B cell (primary cell): ENCODE measurements around the gene HLA-DRB1. TPM values are rescaled to one million over a fixed set of nuclear protein-coding genes. Genes with fewer than 3 reads are reported as not detected.

Experiments
- ATAC-seq: fragments of 200-7000 bp; cut with Tn5 transposase; one replicate; pipeline ENCODE4 v1.10.0; 2021; ENCODE audit warnings: low read depth, mild to moderate bottlenecking, moderate number of reproducible peaks, moderate library complexity
- CTCF ChIA-PET: fragments of 350-600 bp; sonication (Branson Sonifier 250); formaldehyde crosslinking; loops from one replicate; lab custom pipeline; 2021; ENCODE audit warnings: antibody characterized with exemption, inconsistent platforms; lab: Charles Lee
- POLR2A ChIA-PET: fragments of 350-600 bp; sonication (Branson Sonifier 250); formaldehyde crosslinking; loops from one replicate; lab custom pipeline; 2021; ENCODE audit warnings: antibody characterized with exemption; lab: Charles Lee
- DNase-seq: peaks from one replicate; pipeline ENCODE4 v3.0.0; 2013
- H2AFZ ChIP-seq: 2 replicates; pipeline ENCODE4 v1.6.1; 2012; ENCODE audit warnings: mild to moderate bottlenecking, low read depth, low read length; ENCODE audit not compliant: insufficient read depth, poor library complexity, severe bottlenecking
- H3K27ac ChIP-seq, 2 donors: 1 replicate in 1 of 2; 2 replicates in 1 of 2; pipeline ENCODE4 v1.5.1; 2012 to 2013; ENCODE audit warnings: low read length in 2 of 2, mild to moderate bottlenecking in 2 of 2, moderate library complexity in 1 of 2
- H3K27me3 ChIP-seq, 4 experiments: fragments of 200-600 bp in 1 of 4; sonication (generic) in 1 of 4; replicated peaks in 1 of 4; 1 replicate in 2 of 4; 2 replicates in 2 of 4; pipeline versions ENCODE4 v1.6.1 to v1.7.0; 2013 to 2016; ENCODE audit warnings: low read length in 3 of 4, mild to moderate bottlenecking in 2 of 4, mixed read lengths in 1 of 4, moderate library complexity in 1 of 4; ENCODE audit not compliant: insufficient read depth in 4 of 4, control insufficient read depth in 3 of 4; ENCODE audit errors: control extremely low read depth in 1 of 4
- H3K36me3 ChIP-seq, 2 experiments: replicated peaks in 1 of 2; 1 replicate in 1 of 2; 2 replicates in 1 of 2; pipeline versions ENCODE4 v1.6.1 to v1.7.1; 2013; ENCODE audit warnings: low read length in 1 of 2; ENCODE audit not compliant: insufficient read depth in 2 of 2, control insufficient read depth in 1 of 2; ENCODE audit errors: control extremely low read depth in 1 of 2, extremely low read depth in 1 of 2
- H3K4me1 ChIP-seq, 2 donors: fragments of 200-600 bp in 1 of 2; sonication (generic) in 1 of 2; 1 replicate in 1 of 2; 2 replicates in 1 of 2; pipeline versions ENCODE4 v1.5.1 to v1.6.1; 2013 to 2017; ENCODE audit warnings: low read length in 2 of 2; ENCODE audit not compliant: control insufficient read depth in 2 of 2, insufficient read depth in 2 of 2
- H3K4me2 ChIP-seq: replicated peaks from 2 replicates; pipeline ENCODE3; 2012; ENCODE audit warnings: mild to moderate bottlenecking, low read depth, low read length; ENCODE audit not compliant: poor library complexity, severe bottlenecking
- H3K4me3 ChIP-seq, 5 experiments: fragments of 200-600 bp in 1 of 5; sonication (generic) in 1 of 5; 1 replicate in 3 of 5; 2 replicates in 2 of 5; pipeline versions ENCODE4 v1.5.1 to v1.7.0; 2011 to 2016; ENCODE audit warnings: low read length in 4 of 5, mild to moderate bottlenecking in 4 of 5, low read depth in 2 of 5, control low read depth in 1 of 5, moderate library complexity in 1 of 5; ENCODE audit not compliant: insufficient read depth in 1 of 5; ENCODE audit errors: control extremely low read depth in 1 of 5, extremely low read depth in 1 of 5
- H3K79me2 ChIP-seq: fragments of 200-600 bp; sonication (generic); one replicate; pipeline ENCODE4 v1.6.0; 2016; ENCODE audit warnings: low read length; ENCODE audit not compliant: control insufficient read depth, insufficient read depth
- H3K9ac ChIP-seq: fragments of 200-600 bp; sonication (generic); 2 replicates; pipeline ENCODE4 v1.6.1; 2017; ENCODE audit warnings: mild to moderate bottlenecking, low read length, moderate library complexity
- H3K9me3 ChIP-seq, 3 donors: one replicate each; pipeline versions ENCODE4 v1.6.1 to v1.7.1; 2013; ENCODE audit warnings: low read length in 2 of 3; ENCODE audit not compliant: control insufficient read depth in 2 of 3, insufficient read depth in 1 of 3; ENCODE audit errors: control extremely low read depth in 1 of 3
- H4K20me1 ChIP-seq: 2 replicates; pipeline ENCODE4 v1.6.0; 2012; ENCODE audit warnings: mild to moderate bottlenecking, low read length; ENCODE audit not compliant: insufficient read depth, control insufficient read depth, poor library complexity, severe bottlenecking
- H3K27ac Mint-ChIP-seq: one replicate; pipeline ENCODE4 v1.8.0; 2021; ENCODE audit warnings: mixed read lengths
- H3K27me3 Mint-ChIP-seq: one replicate; pipeline ENCODE4 v1.8.0; 2021; ENCODE audit warnings: mixed read lengths
- H3K4me1 Mint-ChIP-seq: one replicate; pipeline ENCODE4 v1.8.0; 2021; ENCODE audit warnings: mixed read lengths
- H3K4me3 Mint-ChIP-seq: one replicate; pipeline ENCODE4 v1.8.0; 2021; ENCODE audit warnings: mixed read lengths
- H3K9me3 Mint-ChIP-seq: one replicate; pipeline ENCODE4 v1.8.0; 2022; ENCODE audit warnings: mixed read lengths; ENCODE audit not compliant: insufficient read depth
- CTCF ChIP-seq: fragments of 200-600 bp; IDR thresholded peaks from one replicate; pipeline ENCODE4 v1.8.0; 2022; ENCODE audit warnings: antibody characterized with exemption, mild to moderate bottlenecking
- EZH2 ChIP-seq: IDR thresholded peaks from 2 replicates; pipeline ENCODE4 v1.6.1; 2012; ENCODE audit warnings: borderline replicate concordance, low read depth, mild to moderate bottlenecking, moderate library complexity, low read length; ENCODE audit not compliant: insufficient read depth, poor library complexity, severe bottlenecking
- WGBS: methylation state at CpG from one replicate; pipeline ENCODE4 v1.1.5; 2013; ENCODE audit warnings: missing lambda C conversion rate; ENCODE audit not compliant: insufficient coverage; 5-methylcytosine and 5-hydroxymethylcytosine counted together
- intact Hi-C: fragments of 100-400 bp; cut with micrococcal nuclease; formaldehyde crosslinking; loops from one replicate; pipeline ENCODE4 v1.10.0; 2022
- polyA plus RNA-seq: library from polyadenylated mRNA; depleted of rRNA; stranded (reverse); fragments of >200 nt; gene quantifications from 2 replicates; pipeline ENCODE4 v1.2.3, GENCODE V29; 2012
- total RNA-seq, 2 donors: library from RNA; stranded (reverse); fragments of 120-200 nt in 1 of 2; gene quantifications; 1 replicate in 1 of 2; 2 replicates in 1 of 2; pipeline versions ENCODE4 v1.2.3 to v1.2.4, GENCODE V29; 2013 to 2022

The HLA-DRB1 gene
- total and polyA plus RNA-seq, 2 donors (not counting 1 experiment from before 2014, with no cell fraction given): 559 to 1,240 TPM

- H3K4me1 Mint-ChIP-seq: peaks cover 68% of the 10 kb centered on the region
These were observed 48.2 kb upstream of the HLA-DRB1 start for GRCh38 chr6:32637883-32638282.

More at GRCh38 chr6:32637883-32638282, 48.2 kb upstream of the HLA-DRB1 start:
- H3K27me3 Mint-ChIP-seq: no peaks in the 10 kb centered on the region
- peak overlapping the region; percentile 99 for H3K4me3 Mint-ChIP-seq
- H3K79me2 ChIP-seq: peaks cover 64% of the 10 kb centered on the region
- peak overlapping the region; percentile 99 for H3K27ac Mint-ChIP-seq
- H3K4me1 ChIP-seq: peaks cover 38 to 51% of the 10 kb centered on the region in 2 donors
- H3K9me3 ChIP-seq: no peaks in the 10 kb centered on the region
- peak overlapping the region; percentile 49 to 100 (median 66) for H3K4me3 ChIP-seq
- ATAC-seq (no peak), DNase-seq (peak; percentile 58)
- no peak overlapping the region for H2AFZ ChIP-seq
- intact Hi-C loops: loop anchor here (1.0 to 5.0 kb wide), 4 partner anchors 10 to 36 kb away; no protein-coding TSS in a partner anchor
- POLR2A ChIA-PET: interaction anchor here (0.7 to 6.6 kb wide), 17 partner anchors 10 to 198 kb away, joined by 3 to 82 read pairs (median 7); partner anchors contain the start of genes HLA-DQA2, HLA-DQB1, HLA-DRA and HLA-DRB5
- WGBS: no CpG with 5 or more reads among the region's 3 CpGs
- H3K4me2 ChIP-seq: peak overlapping the region; percentile 80
- no peaks in the 10 kb centered on the region for H4K20me1 ChIP-seq
- H3K36me3 ChIP-seq: peaks cover 0 to 6% of the 10 kb centered on the region in 2 experiments
- no peaks in the 10 kb centered on the region for H3K9me3 Mint-ChIP-seq
- peak overlapping the region; percentile 83 to 98 for H3K27ac ChIP-seq
- CTCF ChIA-PET: interaction anchor here (0.9 to 7.7 kb wide), 6 partner anchors 16 to 231 kb away, joined by 3 to 59 read pairs (median 4); partner anchors contain the start of gene HLA-DRA
- no peaks in the 10 kb centered on the region for H3K27me3 ChIP-seq
- no peak for TF ChIP-seq CTCF
- no peak for TF ChIP-seq EZH2
- H3K9ac ChIP-seq: peak overlapping the region; percentile 100
